DMS79 (cell line): ENCODE data around the gene PIK3R2.
"Not testable (repeated sequence)": the region's sequence is repeated elsewhere in the genome, so short reads cannot be mapped to it uniquely, and the experiment has no call there.

ENCODE experiments used
- DNase-seq: peaks from one replicate; lab custom pipeline; 2025; lab: John Stamatoyannopoulos, UW

PIK3R2 gene

DNA sequence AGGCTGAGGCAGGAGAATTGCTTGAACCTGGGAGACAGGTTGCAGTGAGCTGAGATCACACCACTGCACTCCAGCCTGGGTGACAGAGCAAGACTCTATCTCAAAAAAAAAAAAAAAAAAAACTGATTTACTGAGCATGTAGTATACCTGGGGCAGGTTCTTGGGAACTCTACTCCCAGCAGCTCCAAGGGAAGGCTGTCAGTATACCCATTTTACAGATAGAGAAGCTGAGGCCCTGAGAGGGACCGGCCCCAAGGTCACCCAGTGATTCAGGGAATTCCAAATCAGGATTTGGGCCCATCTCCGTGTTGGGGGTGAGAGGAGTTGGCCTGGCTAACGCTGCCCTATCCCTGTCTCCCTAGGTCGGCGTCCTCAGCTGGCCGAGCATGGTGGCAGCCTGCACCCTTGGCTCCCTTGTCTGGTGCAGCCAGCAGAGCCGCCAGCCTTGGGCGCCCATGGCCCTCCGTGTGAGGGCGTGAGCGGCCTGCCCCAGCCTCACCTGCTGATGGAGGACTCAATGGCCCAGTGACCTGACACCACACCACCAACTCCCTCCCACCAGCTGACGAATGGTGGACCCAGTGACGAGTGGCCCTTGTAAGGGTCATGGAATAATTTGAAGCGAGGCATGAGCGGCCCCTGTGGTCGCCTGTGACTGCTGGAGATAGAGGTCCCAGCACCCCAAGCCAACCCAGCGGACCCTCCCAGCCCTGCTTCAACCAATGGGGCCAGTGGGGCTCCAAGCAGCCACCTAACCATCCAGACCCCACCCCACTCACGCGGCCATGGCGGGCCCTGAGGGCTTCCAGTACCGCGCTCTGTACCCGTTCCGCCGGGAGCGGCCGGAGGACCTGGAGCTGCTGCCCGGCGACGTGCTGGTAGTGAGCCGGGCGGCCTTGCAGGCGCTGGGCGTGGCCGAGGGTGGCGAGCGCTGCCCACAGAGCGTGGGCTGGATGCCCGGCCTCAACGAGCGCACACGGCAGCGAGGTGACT lies 2.4 kb downstream of the PIK3R2 start:
- no peak for DNase-seq

DNA sequence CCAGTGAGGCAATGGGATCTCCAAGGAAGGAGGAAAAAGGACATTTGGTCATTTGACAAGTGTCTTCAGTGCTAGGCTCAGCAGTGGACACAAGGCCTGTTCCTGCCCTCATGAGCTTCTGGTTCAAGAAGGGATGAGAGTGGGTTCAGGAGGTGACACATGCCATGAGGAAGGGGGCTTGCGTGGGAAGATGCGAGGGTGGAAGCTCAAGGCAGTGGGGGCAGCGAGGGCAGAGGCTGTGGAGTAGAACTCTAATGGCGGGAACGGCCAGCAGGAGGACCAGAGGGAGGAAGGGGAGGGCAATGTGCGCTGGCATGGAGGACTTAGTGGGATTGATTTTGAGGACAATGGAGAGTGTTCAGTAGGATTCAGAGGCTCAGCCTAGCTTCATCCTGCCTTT lies 3.3 kb downstream of the PIK3R2 start:
- DNase-seq: no peak

DNA sequence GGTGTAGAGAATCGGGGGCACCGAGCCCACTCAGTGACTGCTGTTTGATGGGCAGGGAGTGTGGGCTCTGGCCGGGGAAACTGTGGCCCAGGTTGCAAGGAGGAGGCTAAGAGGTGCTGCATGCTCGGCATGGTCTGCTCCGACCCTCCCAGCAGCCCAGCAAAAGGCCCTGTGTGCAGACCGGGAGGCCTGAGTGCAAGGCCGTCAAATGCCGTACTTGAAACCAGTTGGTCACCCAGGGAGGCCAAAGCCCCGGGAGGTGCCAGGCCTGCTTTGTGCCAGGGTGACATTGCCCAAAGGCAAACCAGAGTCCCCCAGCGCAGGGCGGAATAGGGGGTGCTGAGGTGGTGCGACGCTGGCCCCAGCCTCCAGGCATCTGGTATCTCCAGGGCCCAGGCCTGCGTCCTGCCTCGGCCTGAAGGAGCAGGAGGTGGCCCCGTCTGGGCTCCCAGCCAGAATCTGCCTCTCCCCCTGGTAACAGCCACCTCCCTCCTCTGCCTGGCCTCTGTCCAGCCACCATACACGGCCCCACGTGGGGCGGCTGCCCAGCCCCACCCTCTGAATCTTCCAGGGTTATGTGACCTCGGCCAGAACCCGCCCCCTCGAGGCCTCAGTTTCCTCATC lies 4.0 kb downstream of the PIK3R2 start:
- peak; percentile 87 for DNase-seq

- DNase-seq: peak; percentile 91
Measured at GRCh38 chr19:18157465-18158063, 4.6 kb downstream of the PIK3R2 start.

GRCh38 chr19:18158467-18158866 lies 5.5 kb downstream of the PIK3R2 start:
- no peak for DNase-seq

GRCh38 chr19:18159059-18159616 lies 6.2 kb downstream of the PIK3R2 start:
- DNase-seq: not testable (repeated sequence)

GRCh38 chr19:18159810-18160209 lies 6.8 kb downstream of the PIK3R2 start:
- no peak for DNase-seq

- DNase-seq: no peak
Measured at GRCh38 chr19:18160493-18160970, 7.6 kb downstream of the PIK3R2 start.

DNA sequence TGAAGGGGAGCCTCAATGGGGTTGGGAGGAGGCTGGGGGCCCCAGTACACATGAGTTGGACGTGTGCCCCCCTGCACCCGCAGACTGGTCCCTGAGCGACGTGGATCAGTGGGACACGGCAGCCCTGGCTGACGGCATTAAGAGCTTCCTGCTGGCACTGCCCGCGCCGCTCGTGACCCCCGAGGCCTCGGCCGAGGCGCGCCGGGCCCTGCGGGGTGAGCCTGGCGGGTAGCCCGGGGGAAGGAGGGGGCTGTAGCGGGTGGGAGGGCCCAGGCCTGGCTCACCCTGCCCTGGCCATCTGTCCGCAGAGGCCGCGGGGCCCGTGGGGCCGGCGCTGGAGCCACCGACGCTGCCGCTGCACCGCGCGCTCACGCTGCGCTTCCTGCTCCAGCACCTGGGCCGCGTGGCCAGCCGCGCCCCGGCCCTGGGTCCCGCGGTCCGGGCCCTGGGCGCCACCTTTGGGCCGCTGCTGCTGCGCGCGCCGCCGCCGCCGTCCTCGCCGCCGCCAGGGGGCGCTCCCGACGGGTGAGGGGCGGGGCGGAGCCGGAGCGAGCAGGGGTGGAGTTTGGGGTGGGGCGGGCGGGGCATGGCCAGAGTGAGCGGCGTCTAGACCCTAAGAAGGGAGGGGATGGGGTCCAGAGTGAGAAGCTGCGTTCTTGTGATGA lies 8.1 kb downstream of the PIK3R2 start:
- DNase-seq: no peak

DNA sequence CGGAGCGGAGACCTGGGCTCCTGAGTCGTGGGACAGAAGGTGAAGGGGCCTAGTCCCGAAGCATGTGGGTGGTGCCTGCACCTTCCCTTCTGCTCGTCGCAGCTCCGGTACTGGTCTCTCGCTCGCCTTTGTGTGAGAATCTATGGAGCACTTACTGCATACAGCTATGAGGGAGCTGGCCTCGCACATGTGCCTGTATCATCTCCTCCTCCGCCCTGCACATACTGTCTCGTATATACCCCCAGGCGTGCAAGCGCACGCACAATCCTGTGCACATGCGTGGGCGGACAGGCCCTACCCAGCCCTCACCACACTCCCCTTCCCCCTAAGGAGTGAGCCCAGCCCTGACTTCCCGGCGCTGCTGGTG lies 8.7 kb downstream of the PIK3R2 start:
- DNase-seq: no peak

DNA sequence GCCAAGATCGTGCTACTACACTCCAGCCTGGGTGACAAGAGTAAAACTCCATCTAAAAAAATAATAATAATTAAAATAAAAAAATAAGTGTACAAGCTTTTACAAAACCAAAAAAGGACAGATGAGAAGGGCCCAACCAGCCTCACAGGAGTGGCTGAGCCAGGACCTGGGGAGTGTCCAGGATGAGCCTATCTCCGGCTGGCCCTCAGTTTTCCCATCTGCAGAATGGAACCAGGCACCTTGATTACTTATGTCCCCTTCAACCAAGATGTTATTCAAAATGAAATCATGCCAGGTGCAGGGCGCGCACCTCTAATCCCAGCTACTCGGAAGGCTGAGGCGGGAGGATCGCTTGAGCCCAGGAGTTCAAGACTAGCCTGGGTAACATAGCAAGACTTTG lies 11.1 kb downstream of the PIK3R2 start:
- no peak for DNase-seq

- no peak for DNase-seq
Measured at GRCh38 chr19:18165794-18166544, 13.0 kb downstream of the PIK3R2 start.

- no peak for DNase-seq
Measured at GRCh38 chr19:18167011-18167410, 14.0 kb downstream of the PIK3R2 start.

DNA sequence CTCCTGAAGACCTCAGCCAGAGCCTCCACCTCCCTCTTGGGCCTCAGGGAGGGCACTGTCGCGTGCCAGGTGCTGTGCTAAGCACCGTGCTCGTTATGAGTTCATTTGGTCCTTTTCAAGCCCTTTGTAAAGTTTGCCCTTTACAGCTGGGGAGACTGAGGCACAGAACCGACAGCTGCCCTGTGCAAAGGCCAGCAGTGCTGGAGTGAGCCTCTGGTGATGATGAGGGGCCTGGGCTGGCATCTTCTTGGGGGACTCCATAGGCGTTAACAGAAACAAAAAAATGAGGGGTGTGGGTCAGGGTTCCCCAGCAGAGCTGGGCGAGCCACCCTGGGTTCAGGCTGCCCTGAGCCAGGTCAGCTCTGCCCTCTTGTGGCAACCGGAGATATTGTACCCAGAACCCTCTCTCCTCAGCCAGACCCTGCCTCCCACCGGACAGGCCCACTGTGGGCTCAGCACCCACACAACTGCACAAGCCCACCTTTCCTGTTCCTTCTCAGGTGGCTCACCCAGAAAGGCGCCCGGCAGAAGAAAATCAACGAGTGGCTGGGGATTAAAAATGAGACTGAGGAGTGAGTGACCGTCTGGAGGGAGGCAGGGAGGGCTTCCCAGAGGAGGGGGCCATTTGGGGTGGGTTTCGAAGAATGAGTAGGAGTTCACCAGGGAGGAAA lies 15.1 kb downstream of the PIK3R2 start:
- no peak for DNase-seq

GRCh38 chr19:18168673-18169381 lies 15.9 kb downstream of the PIK3R2 start:
- no peak for DNase-seq

- no peak for DNase-seq
Measured at GRCh38 chr19:18170714-18171255, 17.8 kb downstream of the PIK3R2 start.

GRCh38 chr19:18171605-18172327 lies 18.8 kb downstream of the PIK3R2 start:
- DNase-seq: no peak

DNA sequence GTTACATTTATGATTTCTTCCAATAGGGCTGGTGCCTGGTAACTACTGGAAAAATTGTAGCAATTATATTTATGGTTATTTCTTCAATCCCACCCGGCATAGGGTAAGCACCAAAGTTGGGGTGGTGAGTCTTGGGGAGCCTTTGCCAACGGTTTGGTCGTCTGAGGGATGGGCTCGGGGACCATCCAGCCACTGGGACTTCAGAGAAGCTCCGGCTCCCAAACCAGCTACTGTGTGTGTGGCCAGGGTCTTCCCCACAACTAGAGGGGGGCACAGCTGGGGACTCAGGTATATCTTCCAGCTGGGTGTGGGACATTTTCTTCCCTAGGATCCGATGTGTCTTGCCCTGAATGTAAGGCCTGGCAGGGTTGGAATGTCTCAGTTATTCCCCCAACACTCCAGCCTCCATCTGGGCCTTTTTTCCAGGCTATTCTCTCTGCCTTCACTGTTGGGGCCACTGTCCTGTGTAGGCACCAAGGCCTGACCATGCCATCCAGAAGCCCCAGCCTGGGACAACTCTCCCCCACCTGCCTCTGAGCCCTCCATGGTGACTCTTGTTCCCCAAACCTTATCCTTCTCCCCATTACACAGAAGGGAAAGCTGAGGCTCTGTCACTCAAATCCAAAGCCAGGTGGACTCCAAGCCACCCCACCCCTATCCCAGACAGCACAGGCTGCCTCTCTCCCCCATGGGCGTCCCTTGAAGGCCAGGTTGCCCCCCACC lies 19.5 kb downstream of the PIK3R2 start:
- no peak for DNase-seq
